ENCODE data around the gene EFCAB11. TPM values are rescaled to one million over a fixed set of nuclear protein-coding genes. Genes with fewer than 3 reads are reported as not detected.

The EFCAB11 gene
- total RNA-seq, 1 experiment from 2014 or later, result 10.6 TPM

DNA sequence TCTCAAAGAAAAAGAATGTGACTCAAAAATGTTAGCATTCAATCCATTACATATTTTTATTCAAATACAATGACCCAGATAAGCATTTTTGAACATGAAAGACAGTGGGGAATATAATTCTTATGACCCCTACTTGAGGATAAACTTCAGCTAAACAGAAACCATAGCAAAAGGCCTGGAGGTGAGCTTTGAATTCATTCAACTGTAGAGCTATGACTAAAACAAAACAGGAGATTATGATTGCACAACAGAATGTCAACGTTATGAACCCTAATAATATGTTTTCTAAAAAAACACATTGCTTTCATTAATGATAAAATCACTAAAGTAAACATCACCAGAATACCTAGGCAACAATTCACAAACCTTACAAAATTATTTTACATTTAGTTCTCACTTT lies 27.8 kb downstream of the EFCAB11 start:
- intact Hi-C loops (cut with micrococcal nuclease), result no loop called here
- no TSS peak for BruUV-seq (replicated peaks)
- Mint-ChIP-seq H3K27ac (ENCODE audit: low read depth, unreplicated experiment) (peak overlapping the region; percentile 85), H3K4me3 (ENCODE audit: unreplicated experiment) (no peak overlapping the region), H3K9me3 (ENCODE audit: unreplicated experiment) (no peaks in the 10 kb centered on the region), H3K27me3 (ENCODE audit: insufficient read depth, unreplicated experiment) (no peaks in the 10 kb centered on the region), H3K36me3 (ENCODE audit: insufficient read depth, unreplicated experiment) (peaks cover 6% of the 10 kb centered on the region), H3K4me1 (ENCODE audit: insufficient read depth, unreplicated experiment) (peaks cover 13% of the 10 kb centered on the region)
- ChIA-PET CTCF (interaction anchor here (0.5 to 1.2 kb wide), 4 partner anchors 12 to 895 kb away, joined by 3 to 5 read pairs (median 4); no protein-coding TSS in a partner anchor), POLR2A (interaction anchor here (0.6 kb wide), 1 partner anchor 1281 kb away, joined by 3 read pairs; no protein-coding TSS in a partner anchor)
- TF ChIP-seq CTCF (IDR thresholded peaks at IDR 0.05; ENCODE audit: unreplicated experiment), result no peak
- DNase-seq (ENCODE audit: unreplicated experiment), result peak; percentile 37

DNA sequence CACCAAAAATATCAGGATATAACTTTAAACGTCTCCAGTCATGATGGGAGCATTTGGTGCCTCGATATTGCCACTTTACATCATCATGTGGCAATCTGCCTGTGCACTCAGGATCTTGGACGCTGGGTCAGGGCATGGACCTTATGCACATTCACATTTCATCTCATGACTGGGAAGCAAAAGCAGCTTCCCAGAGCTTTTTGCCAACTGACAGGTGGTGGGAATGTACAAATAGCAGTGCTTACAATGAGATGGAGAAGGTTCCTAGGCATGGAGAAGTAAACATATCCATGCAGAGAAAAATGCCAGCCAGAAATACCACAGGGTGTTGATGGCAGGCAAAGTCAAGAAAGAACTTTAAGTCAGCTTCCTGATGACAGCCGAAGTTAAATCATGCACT lies 30.3 kb downstream of the EFCAB11 start:
- H3K36me3 Mint-ChIP-seq (ENCODE audit: insufficient read depth, unreplicated experiment), result no peaks in the 10 kb centered on the region
- no peaks in the 10 kb centered on the region for H3K27me3 Mint-ChIP-seq (ENCODE audit: insufficient read depth, unreplicated experiment)
- intact Hi-C loops (cut with micrococcal nuclease), result no loop called here
- DNase-seq (ENCODE audit: unreplicated experiment), result no peak
- no TSS peak for BruUV-seq (replicated peaks)
- CTCF ChIA-PET, result interaction anchor here (0.6 to 1.5 kb wide), 4 partner anchors 12 to 746 kb away, joined by 3 to 4 read pairs (median 4); no protein-coding TSS in a partner anchor
- POLR2A ChIA-PET, result interaction anchor here (0.7 kb wide), 1 partner anchor 380 kb away, joined by 3 read pairs; no protein-coding TSS in a partner anchor
- peaks cover 13% of the 10 kb centered on the region for H3K4me1 Mint-ChIP-seq (ENCODE audit: insufficient read depth, unreplicated experiment)
- H3K4me3 Mint-ChIP-seq (ENCODE audit: unreplicated experiment), result no peak overlapping the region
- no peak overlapping the region for H3K27ac Mint-ChIP-seq (ENCODE audit: low read depth, unreplicated experiment)
- TF ChIP-seq CTCF (IDR thresholded peaks at IDR 0.05; ENCODE audit: unreplicated experiment), result no peak
- H3K9me3 Mint-ChIP-seq (ENCODE audit: unreplicated experiment), result no peaks in the 10 kb centered on the region

DNA sequence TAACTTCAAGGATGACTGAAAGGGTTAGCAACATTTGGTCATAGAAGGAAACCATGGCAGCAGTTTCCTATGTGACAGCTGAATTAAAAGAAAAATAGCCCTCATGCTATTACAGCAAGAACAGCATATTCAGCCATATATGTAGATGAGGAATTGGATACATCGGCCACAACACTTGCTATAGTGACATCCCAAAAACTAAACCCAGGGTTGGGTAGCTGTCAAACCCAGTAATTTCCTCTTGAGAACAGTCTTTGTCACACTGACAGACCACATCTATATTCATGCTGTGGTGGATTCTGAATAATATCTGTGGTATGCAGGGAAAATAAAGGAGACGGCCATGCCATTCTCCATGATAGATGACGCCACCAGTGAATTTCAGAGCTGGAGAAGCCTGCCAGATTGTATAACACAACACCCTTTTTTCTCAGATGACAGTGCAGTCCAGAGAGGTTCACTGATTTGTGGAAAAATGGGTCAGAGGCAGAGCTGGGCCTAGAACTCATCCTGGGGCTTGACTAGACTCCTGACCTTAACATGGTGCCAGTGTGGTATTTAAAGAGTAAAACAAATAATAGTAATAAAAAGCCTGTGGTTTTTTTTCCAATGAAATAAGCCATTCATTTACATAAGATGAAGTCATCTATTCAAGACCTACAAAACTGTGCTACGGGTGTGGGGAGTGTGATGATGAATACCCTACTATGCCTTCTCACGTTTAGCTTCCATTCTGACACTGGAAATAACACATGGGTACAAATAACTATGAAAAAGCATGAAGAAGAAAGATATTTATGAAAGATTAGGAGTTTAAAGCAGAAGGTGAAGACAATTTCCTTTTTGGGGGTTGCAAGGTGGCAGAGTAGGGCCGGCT lies 32.3 kb downstream of the EFCAB11 start:
- no peak for TF ChIP-seq CTCF (IDR thresholded peaks at IDR 0.05; ENCODE audit: unreplicated experiment)
- no peaks in the 10 kb centered on the region for H3K27me3 Mint-ChIP-seq (ENCODE audit: insufficient read depth, unreplicated experiment)
- peak overlapping the region; percentile 73 for H3K27ac Mint-ChIP-seq (ENCODE audit: low read depth, unreplicated experiment)
- CTCF ChIA-PET, result interaction anchor here (0.6 to 1.1 kb wide), 5 partner anchors 11 to 881 kb away, joined by 3 read pairs; no protein-coding TSS in a partner anchor
- H3K4me1 Mint-ChIP-seq (ENCODE audit: insufficient read depth, unreplicated experiment), result peaks cover 13% of the 10 kb centered on the region
- POLR2A ChIA-PET, result interaction anchor here (0.6 to 1.8 kb wide), 4 partner anchors 8 to 1205 kb away, joined by 3 to 4 read pairs (median 4); partner anchors contain the start of gene TDP1
- intact Hi-C loops (cut with micrococcal nuclease), result no loop called here
- H3K9me3 Mint-ChIP-seq (ENCODE audit: unreplicated experiment), result no peaks in the 10 kb centered on the region
- peak; percentile 50 for DNase-seq (ENCODE audit: unreplicated experiment)
- H3K36me3 Mint-ChIP-seq (ENCODE audit: insufficient read depth, unreplicated experiment), result no peaks in the 10 kb centered on the region
- H3K4me3 Mint-ChIP-seq (ENCODE audit: unreplicated experiment), result no peak overlapping the region
- no TSS peak for BruUV-seq (replicated peaks)

GRCh38 chr14:89921346-89921745 lies 33.2 kb downstream of the EFCAB11 start:
- Mint-ChIP-seq H3K27ac (ENCODE audit: low read depth, unreplicated experiment) (peak overlapping the region; percentile 26), H3K4me3 (ENCODE audit: unreplicated experiment) (no peak overlapping the region), H3K27me3 (ENCODE audit: insufficient read depth, unreplicated experiment) (no peaks in the 10 kb centered on the region), H3K36me3 (ENCODE audit: insufficient read depth, unreplicated experiment) (no peaks in the 10 kb centered on the region), H3K4me1 (ENCODE audit: insufficient read depth, unreplicated experiment) (peaks cover 4% of the 10 kb centered on the region), H3K9me3 (ENCODE audit: unreplicated experiment) (no peaks in the 10 kb centered on the region)
- TF ChIP-seq CTCF (IDR thresholded peaks at IDR 0.05; ENCODE audit: unreplicated experiment), result no peak
- intact Hi-C loops (cut with micrococcal nuclease), result no loop called here
- POLR2A ChIA-PET, result interaction anchor here (0.6 to 1.8 kb wide), 3 partner anchors 9 to 1206 kb away, joined by 3 to 4 read pairs (median 4); partner anchors contain the start of gene TDP1
- CTCF ChIA-PET, result interaction anchor here (0.6 to 1.1 kb wide), 4 partner anchors 17 to 894 kb away, joined by 3 read pairs; no protein-coding TSS in a partner anchor
- BruUV-seq (replicated peaks), result no TSS peak
- no peak for DNase-seq (ENCODE audit: unreplicated experiment)
